Measurements from ENCODE around the gene FCRL4. TPM values are rescaled to one million over a fixed set of nuclear protein-coding genes. Genes with fewer than 3 reads are reported as not detected.
A peak's percentile ranks its signal among the peaks of the same experiment; 100 is the strongest.

FCRL4 gene
- total RNA-seq, 1 experiment from 2014 or later: not detected

- H3K4me3 Mint-ChIP-seq (ENCODE audit: unreplicated experiment): no peak overlapping the region
- ChIA-PET POLR2A (no interaction called here), CTCF (no interaction called here)
- H3K36me3 ChIP-seq (ENCODE audit: control insufficient read depth, insufficient read depth, low read length): no peaks in the 10 kb centered on the region
- BruUV-seq (replicated peaks): no TSS peak
- no peak for TF ChIP-seq CTCF (IDR thresholded peaks at IDR 0.05; ENCODE audit: insufficient read depth in 1 of 2, low read depth in 1 of 2, low read length in 1 of 2, severe bottlenecking in 1 of 2, unreplicated experiment in 1 of 2)
- no peaks in the 10 kb centered on the region for H3K4me1 Mint-ChIP-seq (ENCODE audit: low read depth, unreplicated experiment)
- H3K27me3 ChIP-seq (replicated peaks; ENCODE audit: control insufficient read depth, insufficient read depth, low read length): no peaks in the 10 kb centered on the region
- no peak for DNase-seq
- no peaks in the 10 kb centered on the region for H3K9me3 Mint-ChIP-seq (ENCODE audit: unreplicated experiment)
- no peaks in the 10 kb centered on the region for H3K36me3 Mint-ChIP-seq (ENCODE audit: insufficient read depth, unreplicated experiment)
- H3K9me3 ChIP-seq: no peaks in the 10 kb centered on the region
- H3K4me3 ChIP-seq (ENCODE audit: low read depth, low read length): no peak overlapping the region
- H3K4me1 ChIP-seq: no peaks in the 10 kb centered on the region
- H3K27ac Mint-ChIP-seq (ENCODE audit: unreplicated experiment): no peak overlapping the region
- intact Hi-C loops (cut with micrococcal nuclease; ENCODE audit: unreplicated experiment): no loop called here
- peaks cover 17% of the 10 kb centered on the region for H3K27me3 Mint-ChIP-seq (ENCODE audit: insufficient read depth, unreplicated experiment)
Measured at GRCh38 chr1:157542676-157543075, 55.2 kb downstream of the FCRL4 start.

DNA sequence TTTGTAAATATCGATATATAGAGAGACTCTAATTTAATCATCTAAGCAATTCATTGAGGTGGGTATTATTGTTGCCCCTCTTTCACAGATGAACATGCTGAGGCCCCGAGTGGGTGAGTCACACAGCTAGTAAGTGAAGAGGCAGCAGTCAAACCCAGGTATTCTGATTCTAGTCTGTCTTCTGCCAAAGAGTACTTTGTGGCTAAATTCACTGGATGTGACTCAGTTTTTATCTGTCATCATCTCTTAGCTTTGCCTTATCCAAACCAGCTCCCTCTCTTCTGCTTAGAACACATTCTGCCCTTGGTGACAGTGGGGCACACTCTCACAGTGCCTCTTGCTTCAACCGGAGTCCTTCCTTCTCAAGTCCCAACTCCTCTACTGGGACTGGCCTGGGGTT lies 57.0 kb downstream of the FCRL4 start:
- Histone ChIP-seq H3K4me3 (ENCODE audit: low read depth, low read length) (no peak overlapping the region), H3K9me3 (no peaks in the 10 kb centered on the region), H3K4me1 (no peaks in the 10 kb centered on the region), H3K27me3 (replicated peaks; ENCODE audit: control insufficient read depth, insufficient read depth, low read length) (no peaks in the 10 kb centered on the region), H3K36me3 (ENCODE audit: control insufficient read depth, insufficient read depth, low read length) (no peaks in the 10 kb centered on the region)
- intact Hi-C loops (cut with micrococcal nuclease; ENCODE audit: unreplicated experiment): no loop called here
- Mint-ChIP-seq H3K27ac (ENCODE audit: unreplicated experiment) (no peak overlapping the region), H3K9me3 (ENCODE audit: unreplicated experiment) (peaks cover 8% of the 10 kb centered on the region), H3K4me3 (ENCODE audit: unreplicated experiment) (no peak overlapping the region), H3K27me3 (ENCODE audit: insufficient read depth, unreplicated experiment) (peaks cover 17% of the 10 kb centered on the region), H3K36me3 (ENCODE audit: insufficient read depth, unreplicated experiment) (no peaks in the 10 kb centered on the region), H3K4me1 (ENCODE audit: low read depth, unreplicated experiment) (no peaks in the 10 kb centered on the region)
- TF ChIP-seq CTCF (IDR thresholded peaks at IDR 0.05; ENCODE audit: insufficient read depth in 1 of 2, low read depth in 1 of 2, low read length in 1 of 2, severe bottlenecking in 1 of 2, unreplicated experiment in 1 of 2): no peak
- no TSS peak for BruUV-seq (replicated peaks)
- no peak for DNase-seq
- POLR2A ChIA-PET: no interaction called here
- CTCF ChIA-PET: no interaction called here

- no TSS peak for BruUV-seq (replicated peaks)
- no peak for TF ChIP-seq CTCF (IDR thresholded peaks at IDR 0.05; ENCODE audit: insufficient read depth in 1 of 2, low read depth in 1 of 2, low read length in 1 of 2, severe bottlenecking in 1 of 2, unreplicated experiment in 1 of 2)
- Mint-ChIP-seq H3K4me3 (ENCODE audit: unreplicated experiment) (no peak overlapping the region), H3K4me1 (ENCODE audit: low read depth, unreplicated experiment) (no peaks in the 10 kb centered on the region), H3K36me3 (ENCODE audit: insufficient read depth, unreplicated experiment) (no peaks in the 10 kb centered on the region), H3K27ac (ENCODE audit: unreplicated experiment) (no peak overlapping the region), H3K9me3 (ENCODE audit: unreplicated experiment) (peaks cover 8% of the 10 kb centered on the region), H3K27me3 (ENCODE audit: insufficient read depth, unreplicated experiment) (peaks cover 17% of the 10 kb centered on the region)
- peak in 1 of 2 experiments; percentile 47 for DNase-seq
- POLR2A ChIA-PET: no interaction called here
- H3K9me3 ChIP-seq: no peaks in the 10 kb centered on the region
- H3K36me3 ChIP-seq (ENCODE audit: control insufficient read depth, insufficient read depth, low read length): no peaks in the 10 kb centered on the region
- intact Hi-C loops (cut with micrococcal nuclease; ENCODE audit: unreplicated experiment): no loop called here
- no peak overlapping the region for H3K4me3 ChIP-seq (ENCODE audit: low read depth, low read length)
- CTCF ChIA-PET: no interaction called here
- H3K4me1 ChIP-seq: no peaks in the 10 kb centered on the region
- H3K27me3 ChIP-seq (replicated peaks; ENCODE audit: control insufficient read depth, insufficient read depth, low read length): no peaks in the 10 kb centered on the region
Measured at GRCh38 chr1:157540160-157540748, 57.6 kb downstream of the FCRL4 start.
